GM21526 (cell line): ENCODE measurements around the gene TSSK6.

Source experiments
- ATAC-seq: cut with Tn5 transposase; IDR thresholded peaks from one replicate; pipeline ENCODE4 v1.9.1; 2021; ENCODE audit warnings: moderate library complexity; ENCODE audit not compliant: unreplicated experiment, low FRiP score

TSSK6 gene

GRCh38 chr19:19507354-19507753 is 8.0 kb downstream of the TSSK6 start:
- ATAC-seq = no peak

GRCh38 chr19:19506592-19506991 is 8.8 kb downstream of the TSSK6 start:
- no peak for ATAC-seq

- no peak for ATAC-seq
Observed at GRCh38 chr19:19505669-19506326, 9.6 kb downstream of the TSSK6 start.

- no peak for ATAC-seq
Observed at GRCh38 chr19:19504754-19505668, 10.3 kb downstream of the TSSK6 start.

GRCh38 chr19:19502808-19503602 is 12.3 kb downstream of the TSSK6 start:
- no peak for ATAC-seq

- ATAC-seq = no peak
Observed at GRCh38 chr19:19502281-19502680, 13.1 kb downstream of the TSSK6 start.

GRCh38 chr19:19501798-19502197 is 13.6 kb downstream of the TSSK6 start:
- ATAC-seq = no peak

- no peak for ATAC-seq
Observed at GRCh38 chr19:19500975-19501644, 14.2 kb downstream of the TSSK6 start.

- ATAC-seq = no peak
Observed at GRCh38 chr19:19499272-19499995, 15.9 kb downstream of the TSSK6 start.

GRCh38 chr19:19498255-19498991 is 16.9 kb downstream of the TSSK6 start:
- ATAC-seq = no peak

- no peak for ATAC-seq
Observed at GRCh38 chr19:19495614-19496603, 19.4 kb downstream of the TSSK6 start.

GRCh38 chr19:19493841-19494546 is 21.4 kb downstream of the TSSK6 start:
- ATAC-seq = no peak

- no peak for ATAC-seq
Observed at GRCh38 chr19:19492026-19492610, 23.2 kb downstream of the TSSK6 start.

- no peak for ATAC-seq
Observed at GRCh38 chr19:19491321-19492025, 23.9 kb downstream of the TSSK6 start.

GRCh38 chr19:19490214-19490968 is 25.0 kb downstream of the TSSK6 start:
- no peak for ATAC-seq

GRCh38 chr19:19489804-19490204 is 25.5 kb downstream of the TSSK6 start:
- ATAC-seq = no peak
